ENCODE measurements around the gene SIGLEC6.

The SIGLEC6 gene

DNA sequence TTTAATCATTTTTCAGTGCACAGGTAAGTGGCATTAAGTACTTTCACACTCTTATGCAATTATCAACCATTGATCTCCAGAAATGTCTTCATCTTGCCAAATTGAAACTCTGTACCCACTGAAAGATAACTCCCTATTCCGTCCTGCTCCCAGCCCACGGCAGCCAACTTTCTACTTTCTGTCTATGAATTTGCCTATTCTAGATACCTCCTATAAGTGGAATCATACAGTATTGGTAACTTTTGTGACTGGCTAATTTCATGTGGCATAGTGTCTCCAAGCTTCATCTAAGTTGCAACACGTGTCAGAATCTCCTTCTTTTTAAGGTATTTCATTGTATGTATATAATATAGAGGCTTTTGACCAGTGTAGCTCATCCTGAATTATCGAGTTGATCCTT is 58.9 kb downstream of the SIGLEC6 start:
- no peak for DNase-seq

DNA sequence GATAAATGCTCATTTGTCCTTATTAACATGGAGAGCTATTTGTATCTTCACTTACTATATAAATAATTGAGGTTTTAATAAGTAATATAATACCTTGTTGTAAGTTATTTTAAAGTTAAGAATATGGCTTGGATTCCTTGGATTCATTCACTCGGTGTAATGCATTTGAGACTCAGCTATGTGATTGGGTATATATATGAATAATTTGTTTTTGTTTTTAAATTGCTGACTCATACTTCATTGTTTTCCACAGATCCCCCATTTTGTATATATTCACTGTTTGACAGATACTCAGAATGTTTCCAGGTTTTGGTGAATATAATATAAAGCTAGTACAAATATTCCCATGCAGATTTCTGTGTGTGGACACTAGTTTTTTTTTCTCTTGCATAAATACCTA is 59.9 kb downstream of the SIGLEC6 start:
- DNase-seq = no peak

DNA sequence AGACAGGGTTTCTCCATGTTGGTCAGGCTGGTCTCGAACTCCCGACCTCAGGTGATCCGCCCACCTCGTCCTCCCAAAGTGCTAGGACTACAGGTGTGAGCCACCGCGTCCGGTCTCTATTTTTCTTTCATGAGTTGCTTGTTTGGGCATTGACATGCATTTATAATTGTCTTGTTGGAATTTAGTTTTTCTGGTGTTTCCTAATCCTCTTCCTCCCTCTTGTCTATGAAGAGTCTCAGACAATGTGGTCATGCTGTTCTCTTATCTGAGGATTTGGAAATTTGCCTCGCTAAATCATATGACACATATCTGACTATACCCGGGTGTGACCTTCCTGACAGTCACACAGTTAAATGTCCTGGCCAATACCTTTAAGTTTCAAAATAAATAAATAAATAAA is 60.5 kb downstream of the SIGLEC6 start:
- DNase-seq = no peak

DNA sequence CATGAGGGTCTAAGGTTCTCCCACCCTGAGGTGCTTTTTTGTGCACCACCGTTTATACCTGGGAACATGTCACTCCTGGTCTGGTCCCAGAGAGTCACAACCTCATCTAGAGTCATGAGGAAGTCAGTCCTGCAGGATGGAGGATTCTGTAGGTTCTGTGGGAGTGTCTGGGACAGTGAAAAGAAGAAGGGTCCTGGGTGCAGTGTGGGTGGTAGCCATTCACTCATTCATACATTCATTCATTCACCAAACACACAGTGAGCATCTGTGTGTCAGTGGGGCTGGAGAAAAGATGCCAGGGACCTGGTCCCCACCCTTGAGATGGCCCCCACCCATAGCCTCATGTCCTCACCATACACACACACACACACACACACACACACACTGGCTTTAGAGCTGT is 61.8 kb downstream of the SIGLEC6 start:
- DNase-seq = no peak

DNA sequence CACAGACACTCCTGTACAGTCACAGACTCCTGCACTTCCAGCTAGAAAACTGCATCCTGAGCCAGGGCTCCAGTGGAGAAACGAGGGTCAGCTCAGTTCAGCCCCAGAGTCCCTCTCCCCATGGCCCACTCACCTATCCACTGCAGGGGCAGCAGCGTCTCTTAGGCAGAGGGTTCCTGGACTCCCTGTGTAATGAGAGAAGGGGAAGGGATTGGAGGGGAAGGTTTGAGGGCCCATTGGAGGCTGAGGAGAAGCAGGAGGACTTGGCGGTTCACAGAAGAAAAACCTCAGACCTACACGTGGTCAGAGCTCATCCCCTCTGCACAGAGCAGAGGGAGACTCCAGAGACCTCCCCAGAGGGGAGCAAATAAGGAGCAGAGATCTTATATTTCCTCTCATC is 62.3 kb downstream of the SIGLEC6 start:
- no peak for DNase-seq

DNA sequence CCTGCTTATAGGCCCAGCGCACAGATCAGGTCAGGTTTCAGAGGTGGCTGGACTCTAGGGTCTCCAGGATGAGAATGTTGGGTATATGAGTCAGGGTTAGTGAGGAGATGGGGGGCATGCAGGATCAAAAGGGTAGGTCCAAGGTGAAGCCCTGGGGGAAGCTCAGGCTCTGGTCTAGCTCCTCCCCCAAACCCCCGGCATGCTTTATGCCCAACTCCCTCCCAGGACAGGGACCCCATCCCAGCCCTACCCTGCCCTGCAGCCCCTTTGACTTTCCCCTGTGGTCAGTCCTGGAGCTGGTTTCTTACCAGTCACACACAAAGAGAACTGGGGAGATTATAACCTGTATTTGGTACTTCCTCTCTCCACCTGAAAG is 62.9 kb downstream of the SIGLEC6 start:
- DNase-seq = no peak

DNA sequence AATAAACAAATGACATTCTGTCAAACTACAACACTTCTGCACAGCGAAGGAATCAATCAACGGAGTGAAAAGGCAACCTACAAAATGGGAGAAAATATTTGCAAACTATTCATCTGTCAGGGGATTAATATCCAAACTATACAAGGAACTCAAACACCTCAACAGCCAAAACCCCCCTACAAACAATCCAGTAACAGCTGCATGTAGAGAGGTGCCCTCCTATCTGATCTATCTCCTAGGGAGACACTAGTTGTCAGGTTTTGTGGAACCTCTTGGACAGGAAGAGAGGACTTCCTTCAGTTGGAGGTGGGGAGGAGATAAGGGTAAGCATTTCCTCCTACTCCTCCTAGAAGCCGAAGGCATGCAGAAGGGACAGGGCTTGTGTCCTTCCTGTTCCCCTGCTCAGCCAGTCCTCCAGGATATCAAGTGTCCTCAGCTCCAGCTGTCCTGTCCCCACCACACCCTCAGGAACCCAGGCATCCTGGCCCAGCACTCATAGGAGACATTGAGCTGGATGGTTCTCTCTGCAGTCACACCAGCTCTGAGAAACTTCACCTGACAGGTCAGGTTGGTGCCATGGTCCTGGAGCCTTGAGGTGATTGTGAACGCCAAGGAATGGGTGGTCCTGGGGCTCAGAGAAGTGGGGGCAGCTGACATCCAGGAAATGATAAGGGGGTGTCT is 63.5 kb downstream of the SIGLEC6 start:
- no peak for DNase-seq
